ENCODE results near the gene ABCA12. TPM values are rescaled to one million over a fixed set of nuclear protein-coding genes. Genes with fewer than 3 reads are reported as not detected.

The ABCA12 gene
- total and polyA plus RNA-seq, 2 of the 8 experiments (the other 6 are each of a cell fraction or from before 2014, with no cell fraction given), result not detected

DNA sequence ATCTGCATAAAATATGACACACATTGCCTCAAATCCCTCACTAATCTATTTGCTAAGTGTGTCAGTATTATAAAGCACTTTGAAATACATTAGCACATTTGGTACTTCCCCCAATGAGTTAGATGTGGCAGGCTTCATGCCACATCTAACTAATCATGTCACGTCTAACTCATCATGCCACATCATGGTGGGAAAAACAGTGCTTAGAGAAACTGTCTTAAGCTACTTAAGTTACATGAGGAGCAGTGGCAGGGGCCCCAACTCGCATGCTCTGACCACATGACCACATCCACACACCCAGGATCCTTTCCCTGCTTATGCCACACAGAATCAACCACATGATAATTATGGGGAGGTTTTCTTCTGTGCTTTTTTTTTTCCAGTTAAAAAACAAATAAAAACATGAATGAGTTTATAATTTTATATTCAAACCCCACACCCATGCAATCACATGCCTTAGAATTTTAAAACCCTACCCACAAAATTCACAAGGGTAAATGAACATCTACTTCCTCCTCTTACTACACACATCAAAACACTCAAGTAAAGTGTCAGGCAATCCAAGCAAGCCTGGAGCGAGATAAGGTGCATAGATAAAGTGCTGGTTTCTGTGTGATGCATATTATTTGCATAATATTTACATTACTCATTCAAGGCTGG, 1.6 kb downstream of the ABCA12 start:
- Histone ChIP-seq H2BK20ac (ENCODE audit: low read length) (no peak overlapping the region), H3K36me3 (ENCODE audit: control insufficient read depth in 2 of 4, insufficient read depth in 4 of 4, low read length in 3 of 4) (no peaks in the 10 kb centered on the region), H2BK120ac (replicated peaks; ENCODE audit: low read depth, low read length) (no peak overlapping the region), H3K23me2 (ENCODE audit: low read depth, low read length) (no peaks in the 10 kb centered on the region), H3K14ac (ENCODE audit: insufficient read length) (no peak overlapping the region), H2BK12ac (ENCODE audit: low read depth, low read length) (no peak overlapping the region), H3K4me1 (replicated peaks in 1 of 4; ENCODE audit: control insufficient read depth in 3 of 4, insufficient read depth in 4 of 4, low read length in 3 of 4) (no peaks in the 10 kb centered on the region), H3K27me3 (replicated peaks in 1 of 4; ENCODE audit: control insufficient read depth in 3 of 4, extremely low read depth in 1 of 4, insufficient read depth in 3 of 4, low read length in 3 of 4) (no peaks in the 10 kb centered on the region), H3K9ac (replicated peaks in 1 of 4; ENCODE audit: extremely low read depth in 1 of 4, low read depth in 3 of 4, low read length in 3 of 4) (no peak overlapping the region), H3K9me3 (ENCODE audit: insufficient read depth in 2 of 2, low read depth in 1 of 2, low read length in 1 of 2) (no peaks in the 10 kb centered on the region), H2BK15ac (ENCODE audit: low read length) (no peak overlapping the region), H3K23ac (ENCODE audit: insufficient read length) (no peak overlapping the region), H4K8ac (ENCODE audit: extremely low read depth, insufficient read depth, low read length) (no peak overlapping the region), H4K5ac (ENCODE audit: insufficient read length, low read depth, low read length) (no peak overlapping the region), H3K56ac (replicated peaks; ENCODE audit: insufficient read length, low read depth, low read length) (no peak overlapping the region), H3K79me1 (ENCODE audit: low read depth, low read length) (no peaks in the 10 kb centered on the region), H3K4ac (replicated peaks; ENCODE audit: insufficient read length, low read depth, low read length) (no peak overlapping the region), H3K79me2 (ENCODE audit: control insufficient read depth in 1 of 2, insufficient read depth in 2 of 2, low read length in 2 of 2) (no peaks in the 10 kb centered on the region), H2BK5ac (ENCODE audit: low read depth, low read length) (no peak overlapping the region), H4K91ac (replicated peaks; ENCODE audit: insufficient read length, low read length) (no peak overlapping the region), H3K4me3 (ENCODE audit: extremely low read depth in 1 of 4, insufficient read depth in 2 of 4, low read depth in 3 of 4, low read length in 4 of 4) (no peak overlapping the region), H4K20me1 (replicated peaks in 1 of 2; ENCODE audit: control insufficient read depth in 1 of 2, insufficient read depth in 2 of 2, low read length in 2 of 2) (no peaks in the 10 kb centered on the region), H3K27ac (ENCODE audit: low read depth, low read length) (no peak overlapping the region), H3K18ac (ENCODE audit: extremely low read depth, low read length) (no peak overlapping the region), H2AK5ac (ENCODE audit: low read depth, low read length) (no peak overlapping the region), H2AFZ (ENCODE audit: low read length) (no peak overlapping the region), H3K4me2 (ENCODE audit: insufficient read depth in 1 of 2, low read depth in 2 of 2, low read length in 2 of 2) (no peak overlapping the region)
- ChIA-PET CTCF (ENCODE audit: partially characterized antibody) (no interaction called here), POLR2A (ENCODE audit: partially characterized antibody) (no interaction called here)
- DNase-seq (ENCODE audit: low read depth in 1 of 2, low spot score in 2 of 2) (no peak), FAIRE-seq (no peak)
- 94% methylated on average over 3 of the region's 3 CpGs; no CpG with 5 or more reads in 1 of the 2 experiments for WGBS, 2 experiments (ENCODE audit: extremely low coverage in 1 of 2, insufficient coverage in 1 of 2, insufficient read length in 1 of 2, insufficient replicate concordance in 2 of 2, low coverage in 1 of 2, low lambda C conversion rate in 2 of 2, missing lambda C conversion rate in 1 of 2)
- no peak for TF ChIP-seq TBP (IDR thresholded peaks at IDR 0.05; ENCODE audit: low read depth, low read length)
- TF ChIP-seq CTBP2 (IDR thresholded peaks at IDR 0.05; ENCODE audit: borderline replicate concordance, insufficient read depth, insufficient read length, low read length), result no peak
- no peak for TF ChIP-seq YY1 (IDR thresholded peaks at IDR 0.05; ENCODE audit: low read depth, low read length)
- no peak for TF ChIP-seq POU5F1 (IDR thresholded peaks at IDR 0.05; ENCODE audit: low read depth, low read length)
- no peak for TF ChIP-seq SUZ12 (IDR thresholded peaks at IDR 0.05; ENCODE audit: low read length)
- TF ChIP-seq RNF2 (IDR thresholded peaks at IDR 0.05; ENCODE audit: borderline replicate concordance, low read depth, low read length, missing control alignments, poor library complexity, severe bottlenecking), result no peak
- TF ChIP-seq SP4 (IDR thresholded peaks at IDR 0.05; ENCODE audit: low read length), result no peak
- TF ChIP-seq, protein P1, sequence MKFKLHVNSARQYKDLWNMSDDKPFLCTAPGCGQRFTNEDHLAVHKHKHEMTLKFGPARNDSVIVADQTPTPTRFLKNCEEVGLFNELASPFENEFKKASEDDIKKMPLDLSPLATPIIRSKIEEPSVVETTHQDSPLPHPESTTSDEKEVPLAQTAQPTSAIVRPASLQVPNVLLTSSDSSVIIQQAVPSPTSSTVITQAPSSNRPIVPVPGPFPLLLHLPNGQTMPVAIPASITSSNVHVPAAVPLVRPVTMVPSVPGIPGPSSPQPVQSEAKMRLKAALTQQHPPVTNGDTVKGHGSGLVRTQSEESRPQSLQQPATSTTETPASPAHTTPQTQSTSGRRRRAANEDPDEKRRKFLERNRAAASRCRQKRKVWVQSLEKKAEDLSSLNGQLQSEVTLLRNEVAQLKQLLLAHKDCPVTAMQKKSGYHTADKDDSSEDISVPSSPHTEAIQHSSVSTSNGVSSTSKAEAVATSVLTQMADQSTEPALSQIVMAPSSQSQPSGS (IDR thresholded peaks at IDR 0.05; ENCODE audit: low read length), result no peak
- TF ChIP-seq SP1 (IDR thresholded peaks at IDR 0.05; ENCODE audit: low read depth, low read length), result no peak
- no peak for TF ChIP-seq KDM4A (IDR thresholded peaks at IDR 0.05; ENCODE audit: low read depth, low read length, severe bottlenecking)
- no peak for TF ChIP-seq EZH2 (IDR thresholded peaks at IDR 0.05; ENCODE audit: low read depth, low read length, severe bottlenecking)
